ENCODE results near the gene SHB.
A peak's percentile ranks its signal among the peaks of the same experiment; 100 is the strongest.

Gene SHB

GRCh38 chr9:37953206-37953774, 115.7 kb downstream of the SHB start:
- no peak for DNase-seq (ENCODE audit: low spot score)

- DNase-seq (ENCODE audit: low spot score) = no peak
Measured at GRCh38 chr9:37952731-37953130, 116.3 kb downstream of the SHB start.

DNA sequence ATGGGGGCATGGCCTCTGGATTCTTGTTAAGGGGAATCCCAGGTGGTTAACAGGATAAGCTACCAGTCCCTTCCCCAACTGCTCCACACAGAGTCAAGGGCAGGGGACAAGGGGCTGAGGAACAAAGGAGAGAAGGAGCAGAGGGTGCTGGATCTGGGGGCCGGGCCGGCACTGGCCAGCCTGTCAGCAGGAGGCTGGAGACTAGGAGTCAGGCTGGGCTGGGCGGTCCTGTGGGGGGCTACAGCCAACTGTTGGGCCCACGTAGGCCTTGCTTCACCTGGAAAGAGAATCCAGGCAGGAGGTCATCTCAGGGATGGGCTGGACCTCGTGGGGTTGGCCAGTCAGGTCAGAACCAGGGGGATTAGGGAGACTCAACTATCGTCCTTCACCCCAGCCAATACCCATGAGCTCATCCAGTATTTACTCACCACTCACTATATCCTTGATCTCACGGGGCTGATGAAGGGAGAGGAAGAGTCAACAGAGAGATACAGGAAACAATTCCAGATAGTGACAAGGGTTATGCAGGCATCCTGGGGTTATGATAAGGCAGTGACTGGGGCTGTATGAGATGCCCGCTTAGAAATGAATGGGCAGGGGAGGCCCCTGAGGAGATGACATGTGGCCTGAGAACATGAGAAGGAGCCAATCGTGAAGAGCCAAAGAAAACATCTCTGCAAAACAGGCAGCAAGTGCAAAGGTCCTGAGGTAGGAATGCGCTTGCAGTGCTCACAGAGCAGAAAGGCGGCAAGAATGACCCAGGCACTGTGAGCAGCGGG, 117.2 kb downstream of the SHB start:
- no peak for DNase-seq (ENCODE audit: low spot score)

DNA sequence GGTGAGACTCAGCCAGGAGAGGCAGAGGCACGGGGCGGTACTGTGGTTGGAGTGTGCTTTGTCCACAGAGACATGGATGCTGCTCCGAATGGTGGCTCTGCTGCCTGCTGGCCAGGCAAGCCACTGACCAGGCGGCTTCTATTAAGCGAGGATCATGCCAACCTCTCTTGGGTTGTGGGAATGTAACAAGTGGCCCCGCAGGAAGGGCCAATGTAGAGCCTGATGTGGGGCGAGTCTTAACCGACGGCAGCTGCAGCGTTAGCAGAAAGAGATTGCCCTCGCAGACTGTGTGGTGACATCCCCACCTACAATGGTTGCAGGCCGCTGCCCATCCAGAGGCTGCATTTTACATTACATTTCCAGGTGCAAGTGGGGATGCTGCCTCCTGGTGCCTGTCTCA, 118.5 kb downstream of the SHB start:
- DNase-seq (ENCODE audit: low spot score) = no peak

DNA sequence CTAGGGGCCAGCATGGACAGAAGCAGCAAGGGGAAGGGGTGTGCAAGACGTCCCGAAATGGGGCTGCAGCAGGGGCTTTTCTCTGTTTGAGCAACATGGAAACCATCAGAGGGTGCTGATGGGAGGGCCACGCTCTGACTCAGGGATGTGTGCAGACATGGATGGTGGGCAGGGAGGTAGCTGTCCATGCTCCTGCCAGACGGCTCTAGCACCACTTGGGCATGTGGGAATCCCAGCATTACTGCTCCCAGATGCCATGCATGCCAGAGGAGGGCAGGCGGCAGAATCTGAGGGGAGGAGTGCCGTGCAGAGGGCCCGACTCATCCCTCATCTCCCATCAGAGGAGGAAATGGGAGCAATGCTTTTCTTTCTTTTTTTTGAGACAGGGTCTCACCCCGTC, 119.5 kb downstream of the SHB start:
- DNase-seq (ENCODE audit: low spot score) = no peak

GRCh38 chr9:37948417-37948980, 120.5 kb downstream of the SHB start:
- DNase-seq (ENCODE audit: low spot score) = no peak

- no peak for DNase-seq (ENCODE audit: low spot score)
Measured at GRCh38 chr9:37947977-37948376, 121.0 kb downstream of the SHB start.

DNA sequence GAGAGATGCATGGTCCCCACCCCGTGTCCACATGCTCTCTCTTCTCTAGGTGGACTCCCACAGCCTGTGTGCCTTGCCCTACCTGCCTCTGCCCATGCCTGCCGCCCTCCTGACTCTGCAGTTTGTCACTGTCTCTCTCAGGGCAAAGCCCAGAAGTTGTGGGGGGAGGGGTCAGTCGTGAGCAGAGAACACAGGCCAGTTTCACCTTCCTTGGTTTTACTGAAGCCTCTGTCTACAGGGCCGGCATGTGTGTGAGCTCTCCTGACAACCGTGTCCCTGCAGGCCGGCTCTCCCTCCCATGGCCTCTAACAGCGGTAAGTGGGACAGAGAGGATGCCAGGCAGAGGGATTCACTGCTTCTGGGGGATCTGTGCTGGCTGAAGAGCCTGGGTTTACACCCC, 121.6 kb downstream of the SHB start:
- DNase-seq (ENCODE audit: low spot score) = no peak

- DNase-seq (ENCODE audit: low spot score) = no peak
Measured at GRCh38 chr9:37946971-37947370, 122.1 kb downstream of the SHB start.

- no peak for DNase-seq (ENCODE audit: low spot score)
Measured at GRCh38 chr9:37946041-37946440, 123.0 kb downstream of the SHB start.

DNA sequence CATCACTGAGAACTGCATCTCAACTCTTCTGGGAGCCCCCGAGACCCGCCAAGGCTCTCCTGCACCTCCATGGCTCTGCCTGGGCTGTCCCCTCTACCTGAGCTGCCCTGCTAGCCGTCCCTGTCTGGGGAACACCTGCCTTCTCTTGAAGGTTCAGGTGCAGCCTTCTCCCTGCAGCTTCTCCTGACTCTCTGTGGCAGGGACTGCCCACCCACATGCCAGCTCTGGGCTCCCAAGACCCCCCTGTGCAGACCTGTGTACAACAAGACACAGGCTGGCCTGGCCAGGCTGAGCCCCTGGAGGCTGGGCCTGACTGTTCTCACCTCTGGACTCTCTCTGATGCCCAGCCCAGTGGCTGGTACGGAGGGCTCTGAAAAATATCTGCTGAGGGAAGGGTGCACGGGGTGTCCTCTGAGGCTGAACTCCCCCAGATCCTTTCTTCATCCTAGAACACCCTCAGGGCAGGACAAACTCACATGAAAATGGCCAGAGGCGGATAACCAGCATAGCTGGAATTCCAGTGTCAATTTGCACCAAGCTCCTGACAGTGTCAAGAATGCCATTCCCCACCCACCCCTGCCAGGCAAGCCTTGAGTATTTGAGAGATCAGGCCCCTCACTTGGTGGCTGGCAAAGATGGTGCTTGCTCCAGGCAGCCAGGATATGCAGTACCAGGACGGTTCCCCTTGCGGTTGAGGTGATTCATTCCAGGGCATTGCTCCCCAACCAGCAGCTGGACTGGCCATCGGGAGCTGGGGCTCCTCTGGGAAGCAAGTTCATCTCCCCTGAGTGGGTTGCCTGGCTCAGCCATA, 124.2 kb downstream of the SHB start:
- no peak for DNase-seq (ENCODE audit: low spot score)

GRCh38 chr9:37944266-37944650, 124.8 kb downstream of the SHB start:
- DNase-seq (ENCODE audit: low spot score) = no peak

DNA sequence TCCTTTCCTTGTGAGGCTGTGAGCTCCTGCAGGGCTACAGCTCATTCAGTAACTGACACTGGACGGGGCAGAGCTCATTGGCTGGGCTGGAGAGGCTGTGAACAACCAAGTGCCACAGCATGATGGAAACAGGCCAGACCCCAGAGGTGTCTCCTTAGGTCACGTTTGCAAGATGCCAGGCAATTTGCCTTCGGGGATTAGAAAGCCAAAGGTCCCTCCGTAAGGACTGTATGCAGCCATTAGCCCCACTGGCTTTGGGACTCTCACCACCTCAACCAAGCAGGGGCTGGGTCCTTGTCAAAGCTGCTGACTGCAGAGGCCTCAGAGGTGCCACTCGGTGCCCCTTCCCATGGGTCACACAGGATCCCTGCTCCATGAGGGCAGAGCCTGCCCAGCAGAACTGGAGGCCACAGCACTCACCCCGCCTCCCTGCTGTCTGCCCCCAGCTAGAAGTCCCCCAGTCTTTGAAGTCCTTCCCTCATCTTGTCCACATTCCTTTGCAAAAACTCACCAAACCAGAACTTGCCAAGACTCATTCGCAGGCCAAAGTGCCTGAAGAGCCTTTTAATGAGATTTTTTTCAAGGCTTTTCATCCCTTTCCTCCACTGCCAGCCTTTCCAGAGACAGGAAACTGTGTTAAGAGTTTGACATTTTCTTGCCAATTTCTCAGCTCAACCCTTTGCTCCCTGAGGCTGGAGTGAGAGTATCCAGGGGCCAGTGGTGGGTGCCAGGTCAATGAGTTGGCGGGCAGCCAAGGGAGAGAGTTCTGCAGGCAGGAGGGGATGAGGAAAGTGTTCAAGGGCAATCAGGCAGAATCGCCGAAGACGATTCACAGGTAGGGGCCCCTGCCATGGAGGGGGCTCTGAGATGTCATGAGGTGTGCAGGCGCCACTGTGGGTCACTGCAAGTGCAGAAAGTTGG, 125.4 kb downstream of the SHB start:
- peak; percentile 58 for DNase-seq (ENCODE audit: low spot score)

DNA sequence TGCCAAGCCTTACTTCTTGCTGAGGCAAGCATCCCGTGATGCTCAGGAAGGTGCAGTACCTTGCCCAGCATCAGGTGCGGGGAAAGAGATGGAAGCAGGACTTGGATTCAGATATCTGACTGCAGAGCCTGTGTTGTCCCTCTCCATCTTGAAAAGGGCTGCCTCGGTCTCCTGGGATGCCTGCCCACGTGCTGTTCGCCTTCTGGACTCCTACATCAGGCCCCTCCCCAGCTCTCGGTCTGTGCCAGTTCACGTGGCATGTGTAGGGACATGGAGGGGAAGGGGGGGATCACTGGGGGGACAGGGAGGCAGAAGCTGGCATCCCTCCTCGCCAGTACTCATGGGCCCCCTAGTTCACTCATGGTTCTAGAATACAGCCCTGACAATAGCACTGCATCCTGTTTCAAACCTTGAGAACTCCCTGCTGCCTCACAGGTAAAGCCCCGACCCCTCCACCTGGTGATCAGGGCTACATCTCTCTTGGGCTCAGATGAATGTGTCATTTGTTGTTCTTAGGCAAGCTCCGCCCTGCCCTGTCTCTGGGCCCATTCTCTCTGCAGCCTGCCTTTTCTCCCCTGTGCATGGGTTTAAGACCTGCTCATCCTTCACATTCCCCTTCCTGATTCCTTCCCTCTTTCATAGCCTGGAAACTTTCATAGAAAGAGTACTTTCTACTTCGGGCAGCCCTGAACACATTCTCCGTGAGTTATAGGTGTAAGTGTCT, 126.2 kb downstream of the SHB start:
- DNase-seq (ENCODE audit: low spot score) = no peak

DNA sequence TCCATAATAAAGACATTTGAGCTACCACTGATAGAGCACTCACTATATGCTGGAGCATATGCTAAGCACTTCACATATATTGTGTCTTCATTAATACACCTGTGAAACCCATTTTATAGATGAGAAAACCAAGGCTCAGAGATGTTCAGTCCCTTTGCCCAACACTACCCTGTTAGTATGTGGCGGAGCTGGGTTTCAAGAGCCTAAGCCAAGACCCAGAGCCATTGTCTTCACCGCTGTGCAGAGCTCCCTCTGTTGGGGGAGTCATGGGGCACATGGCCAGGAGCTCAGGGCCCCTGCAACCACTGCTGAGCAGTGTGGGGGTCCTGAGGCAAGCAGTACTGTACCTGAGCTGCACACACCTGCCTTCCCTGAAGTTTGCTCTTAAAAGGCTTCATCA, 127.8 kb downstream of the SHB start:
- no peak for DNase-seq (ENCODE audit: low spot score)

GRCh38 chr9:37939575-37940095, 129.4 kb downstream of the SHB start:
- no peak for DNase-seq (ENCODE audit: low spot score)

GRCh38 chr9:37938121-37938891, 130.7 kb downstream of the SHB start:
- DNase-seq (ENCODE audit: low spot score) = peak; percentile 55

DNA sequence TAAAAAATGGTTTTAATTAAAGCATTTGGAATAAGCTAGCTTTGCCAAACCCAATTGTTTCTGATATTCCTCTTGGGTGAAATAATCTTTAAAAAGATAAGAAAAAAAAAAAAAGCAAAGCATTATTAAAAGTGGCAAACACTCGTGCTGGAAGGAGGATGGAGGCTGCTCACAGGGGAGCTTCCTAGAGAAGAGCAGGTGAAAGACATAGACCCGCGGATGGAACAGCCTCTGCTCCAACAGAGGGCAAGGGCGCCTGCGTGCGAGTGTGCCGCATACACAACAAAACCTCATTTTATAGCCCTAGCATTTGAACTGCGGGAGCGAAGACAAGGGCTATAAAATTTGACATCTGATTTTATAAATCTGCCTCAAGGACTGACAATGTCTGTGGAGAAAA, 131.7 kb downstream of the SHB start:
- no peak for DNase-seq (ENCODE audit: low spot score)

DNA sequence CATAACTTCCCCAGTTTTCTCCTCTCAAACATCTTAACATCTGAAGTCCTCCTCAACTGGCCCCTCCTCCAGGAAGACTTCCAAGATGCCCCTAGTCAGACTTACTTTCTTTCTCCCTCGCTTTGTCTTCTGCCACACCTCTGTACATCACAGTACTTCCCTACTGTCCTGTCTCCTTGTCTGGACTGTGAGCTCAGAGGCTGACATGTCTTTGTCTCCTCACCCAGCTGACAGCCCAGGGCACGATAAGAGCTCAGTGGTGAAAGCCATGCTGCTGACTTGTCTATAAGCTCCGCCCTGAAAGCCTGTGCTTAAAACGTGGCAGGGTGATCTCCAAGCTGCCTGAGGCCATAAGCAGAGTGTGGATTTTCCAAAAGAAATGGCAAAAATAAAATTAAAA, 132.1 kb downstream of the SHB start:
- DNase-seq (ENCODE audit: low spot score) = no peak

DNA sequence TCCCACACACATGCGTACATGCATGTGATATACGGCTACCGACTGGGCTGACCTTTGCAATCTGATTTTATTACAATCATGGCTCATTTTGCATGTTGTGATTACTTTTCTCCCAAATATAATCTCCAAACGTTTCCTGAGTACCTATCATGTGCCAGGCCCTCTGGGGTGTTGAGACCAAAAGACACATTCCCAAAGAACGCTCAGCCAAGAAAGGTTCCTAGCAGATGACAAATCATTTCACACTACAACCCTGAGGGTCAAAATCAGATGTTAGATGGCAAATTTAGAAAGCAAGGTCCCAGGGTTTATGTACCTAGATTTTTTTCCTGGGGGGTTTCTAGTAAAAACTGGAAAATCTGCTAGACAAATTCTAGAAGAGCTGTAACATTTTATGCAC, 132.7 kb downstream of the SHB start:
- DNase-seq (ENCODE audit: low spot score) = no peak
